PC-9 (cell line): Measurements from ENCODE around the gene PTPRD. TPM values are rescaled to one million over a fixed set of nuclear protein-coding genes. Genes with fewer than 3 reads are reported as not detected.

ENCODE experiments used
- BruUV-seq: library from RNA; stranded (reverse); fragments of 400-500 nt; replicated peaks from 2 replicates; lab custom pipeline; 2021; lab: Mats Ljungman, UMichigan
- CTCF ChIA-PET: fragments of 300-600 bp; sonication (Branson Sonifier 250); formaldehyde crosslinking; loops from one replicate; lab custom pipeline; 2022; ENCODE audit warnings: antibody characterized with exemption; lab: Charles Lee
- POLR2A ChIA-PET: fragments of 300-600 bp; sonication (Branson Sonifier 250); formaldehyde crosslinking; loops from one replicate; lab custom pipeline; 2022; ENCODE audit warnings: antibody characterized with exemption; ENCODE audit not compliant: unreplicated experiment; lab: Charles Lee
- DNase-seq, 2 experiments: peaks; one replicate each; pipeline versions ENCODE4 v3.0.0 to v3.0.0-alpha.2; 2015 to 2022; ENCODE audit warnings: mixed read lengths in 1 of 2
- H2AFZ ChIP-seq: fragments of 200-600 bp; sonication (generic); 2 replicates; pipeline ENCODE4 v1.8.1; 2017; ENCODE audit warnings: antibody characterized with exemption
- H3F3A ChIP-seq: fragments of 200-600 bp; sonication (generic); 2 replicates; pipeline ENCODE4 v1.8.1; 2017; ENCODE audit warnings: antibody characterized with exemption, mild to moderate bottlenecking, low read depth; ENCODE audit not compliant: insufficient read depth
- H3K27ac ChIP-seq: fragments of 200-600 bp; sonication (generic); 2 replicates; pipeline ENCODE4 v1.6.1; 2016; ENCODE audit warnings: mixed run types
- H3K27me3 ChIP-seq: fragments of 200-600 bp; sonication (generic); 2 replicates; pipeline ENCODE4 v1.6.1; 2016; ENCODE audit warnings: low read depth, mixed run types; ENCODE audit not compliant: insufficient read depth
- H3K36me3 ChIP-seq: fragments of 200-600 bp; sonication (generic); 2 replicates; pipeline ENCODE4 v1.6.1; 2016; ENCODE audit warnings: low read depth, mixed run types
- H3K4me1 ChIP-seq: fragments of 200-600 bp; sonication (generic); replicated peaks from 2 replicates; pipeline ENCODE4 v1.6.1; 2016; ENCODE audit warnings: mixed run types; ENCODE audit not compliant: insufficient read depth
- H3K4me2 ChIP-seq: fragments of 200-600 bp; sonication (generic); 2 replicates; pipeline ENCODE4 v1.6.1; 2017; ENCODE audit warnings: mixed run types
- H3K4me3 ChIP-seq: fragments of 200-600 bp; sonication (generic); 2 replicates; pipeline ENCODE4 v1.6.1; 2016; ENCODE audit warnings: mixed run types
- H3K79me2 ChIP-seq: fragments of 200-600 bp; sonication (generic); 2 replicates; pipeline ENCODE4 v1.6.1; 2017; ENCODE audit warnings: low read depth, mixed run types
- H3K9me2 ChIP-seq: fragments of 200-600 bp; sonication (generic); 2 replicates; pipeline ENCODE4 v1.8.1; 2017; ENCODE audit warnings: mild to moderate bottlenecking; ENCODE audit not compliant: insufficient read depth
- H3K9me3 ChIP-seq: fragments of 200-600 bp; sonication (generic); 2 replicates; pipeline ENCODE4 v1.8.1; 2016; ENCODE audit warnings: low read depth; ENCODE audit not compliant: insufficient read depth
- H4K20me1 ChIP-seq: fragments of 200-600 bp; sonication (generic); 2 replicates; pipeline ENCODE4 v1.8.1; 2017; ENCODE audit not compliant: insufficient read depth
- EZH2 ChIP-seq: fragments of 200-600 bp; sonication (generic); IDR thresholded peaks from 2 replicates; pipeline ENCODE4 v1.8.0; 2017; ENCODE audit warnings: antibody characterized with exemption, low read depth
- intact Hi-C: fragments of 100-400 bp; cut with micrococcal nuclease; formaldehyde crosslinking; loops from one replicate; pipeline ENCODE4 v1.10.0; 2022; ENCODE audit not compliant: unreplicated experiment
- total RNA-seq: library from RNA; stranded (reverse); gene quantifications from 2 replicates; pipeline ENCODE4 v1.2.3, GENCODE V29; 2021
- TF ChIP-seq, protein P1 (sequence below): fragments of 200-600 bp; sonication (generic); conservative IDR thresholded peaks from 2 replicates; pipeline ENCODE4 v1.6.1; 2017; ENCODE audit warnings: mixed run types, antibody characterized with exemption, mild to moderate bottlenecking, moderate library complexity

Gene PTPRD
- total RNA-seq, 1 experiment from 2014 or later = not detected

DNA sequence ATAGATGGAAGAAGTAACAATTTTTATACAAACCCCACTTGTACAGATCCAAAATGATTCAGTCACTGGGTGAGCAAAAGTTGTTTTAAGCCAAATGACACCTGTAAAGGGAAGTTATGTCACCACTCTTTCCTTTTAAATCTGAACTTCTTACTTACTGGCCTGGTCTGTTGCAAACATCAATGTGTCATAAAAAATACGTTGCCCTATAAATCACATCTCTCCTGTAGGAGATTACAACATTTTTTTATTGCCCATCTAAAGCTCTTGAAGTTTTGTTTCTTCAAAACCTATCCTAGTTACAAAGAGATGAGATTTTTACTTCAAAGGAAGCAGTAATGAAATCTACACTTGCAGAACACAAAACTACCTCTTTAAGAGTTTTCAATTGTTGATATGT lies 1725.4 kb downstream of the PTPRD start:
- H3K36me3 ChIP-seq = no peaks in the 10 kb centered on the region
- no peaks in the 10 kb centered on the region for H3K27me3 ChIP-seq
- no peaks in the 10 kb centered on the region for H3K9me3 ChIP-seq
- H3K27ac ChIP-seq = no peak overlapping the region
- no peaks in the 10 kb centered on the region for H3F3A ChIP-seq
- no peaks in the 10 kb centered on the region for H4K20me1 ChIP-seq
- BruUV-seq = no TSS peak
- H3K79me2 ChIP-seq = no peaks in the 10 kb centered on the region
- H2AFZ ChIP-seq = no peak overlapping the region
- H3K9me2 ChIP-seq = no peaks in the 10 kb centered on the region
- CTCF ChIA-PET = no interaction called here
- POLR2A ChIA-PET = no interaction called here
- no peak overlapping the region for H3K4me3 ChIP-seq
- no peak for TF ChIP-seq EZH2
- TF ChIP-seq, protein P1, sequence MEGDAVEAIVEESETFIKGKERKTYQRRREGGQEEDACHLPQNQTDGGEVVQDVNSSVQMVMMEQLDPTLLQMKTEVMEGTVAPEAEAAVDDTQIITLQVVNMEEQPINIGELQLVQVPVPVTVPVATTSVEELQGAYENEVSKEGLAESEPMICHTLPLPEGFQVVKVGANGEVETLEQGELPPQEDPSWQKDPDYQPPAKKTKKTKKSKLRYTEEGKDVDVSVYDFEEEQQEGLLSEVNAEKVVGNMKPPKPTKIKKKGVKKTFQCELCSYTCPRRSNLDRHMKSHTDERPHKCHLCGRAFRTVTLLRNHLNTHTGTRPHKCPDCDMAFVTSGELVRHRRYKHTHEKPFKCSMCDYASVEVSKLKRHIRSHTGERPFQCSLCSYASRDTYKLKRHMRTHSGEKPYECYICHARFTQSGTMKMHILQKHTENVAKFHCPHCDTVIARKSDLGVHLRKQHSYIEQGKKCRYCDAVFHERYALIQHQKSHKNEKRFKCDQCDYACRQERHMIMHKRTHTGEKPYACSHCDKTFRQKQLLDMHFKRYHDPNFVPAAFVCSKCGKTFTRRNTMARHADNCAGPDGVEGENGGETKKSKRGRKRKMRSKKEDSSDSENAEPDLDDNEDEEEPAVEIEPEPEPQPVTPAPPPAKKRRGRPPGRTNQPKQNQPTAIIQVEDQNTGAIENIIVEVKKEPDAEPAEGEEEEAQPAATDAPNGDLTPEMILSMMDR = no peak
- H3K4me2 ChIP-seq = no peak overlapping the region
- no peak for DNase-seq
- no peaks in the 10 kb centered on the region for H3K4me1 ChIP-seq
- intact Hi-C loops = no loop called here

DNA sequence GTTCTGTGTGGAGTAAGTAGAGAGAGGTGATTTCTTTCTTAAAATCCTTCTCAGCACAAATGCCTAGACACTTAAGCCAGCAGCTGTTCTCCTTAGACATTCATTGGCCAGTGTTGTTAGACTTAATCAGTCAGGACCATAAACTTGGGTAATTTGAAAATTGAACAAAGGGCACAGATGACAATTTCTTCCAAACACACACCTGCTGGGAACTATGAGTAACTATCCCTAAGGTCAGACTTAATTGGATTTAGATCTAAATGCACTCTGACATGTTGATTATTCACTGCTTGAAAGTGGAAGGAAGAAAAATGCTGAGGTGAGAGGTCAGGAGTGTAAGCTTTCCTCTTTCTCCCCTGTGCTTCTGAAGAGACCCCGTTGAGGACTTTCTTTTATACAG lies 1729.5 kb downstream of the PTPRD start:
- POLR2A ChIA-PET = no interaction called here

GRCh38 chr9:8880060-8880459 lies 1732.7 kb downstream of the PTPRD start:
- intact Hi-C loops = no loop called here

More for the DNA sequence above, 1729.5 kb downstream of the PTPRD start:
- no peaks in the 10 kb centered on the region for H3K27me3 ChIP-seq
- H3K4me2 ChIP-seq = no peak overlapping the region
- no peaks in the 10 kb centered on the region for H3K36me3 ChIP-seq
- DNase-seq = no peak
- H3K9me2 ChIP-seq = no peaks in the 10 kb centered on the region
- no peaks in the 10 kb centered on the region for H3K9me3 ChIP-seq
- BruUV-seq = no TSS peak
- CTCF ChIA-PET = no interaction called here
- no peaks in the 10 kb centered on the region for H3K4me1 ChIP-seq
- H4K20me1 ChIP-seq = no peaks in the 10 kb centered on the region
- no peak overlapping the region for H3K4me3 ChIP-seq
- no peak overlapping the region for H2AFZ ChIP-seq
- TF ChIP-seq, protein P1 = no peak
- TF ChIP-seq EZH2 = no peak
- intact Hi-C loops = no loop called here
- H3K27ac ChIP-seq = no peak overlapping the region
- no peaks in the 10 kb centered on the region for H3F3A ChIP-seq
- no peaks in the 10 kb centered on the region for H3K79me2 ChIP-seq

More at GRCh38 chr9:8880060-8880459, 1732.7 kb downstream of the PTPRD start:
- no peaks in the 10 kb centered on the region for H3F3A ChIP-seq
- H3K4me1 ChIP-seq = no peaks in the 10 kb centered on the region
- H3K79me2 ChIP-seq = no peaks in the 10 kb centered on the region
- POLR2A ChIA-PET = no interaction called here
- no peaks in the 10 kb centered on the region for H3K27me3 ChIP-seq
- no peaks in the 10 kb centered on the region for H4K20me1 ChIP-seq
- H3K9me2 ChIP-seq = no peaks in the 10 kb centered on the region
- TF ChIP-seq, protein P1 = no peak
- TF ChIP-seq EZH2 = no peak
- no peak for DNase-seq
- no peak overlapping the region for H3K4me2 ChIP-seq
- no peak overlapping the region for H3K27ac ChIP-seq
- H2AFZ ChIP-seq = no peak overlapping the region
- no peaks in the 10 kb centered on the region for H3K36me3 ChIP-seq
- no TSS peak for BruUV-seq
- no peak overlapping the region for H3K4me3 ChIP-seq
- H3K9me3 ChIP-seq = no peaks in the 10 kb centered on the region
- CTCF ChIA-PET = no interaction called here
